H1 (cell line): Measurements from ENCODE around the gene ADRB1. TPM values are rescaled to one million over a fixed set of nuclear protein-coding genes. Genes with fewer than 3 reads are reported as not detected.

ENCODE experiments used
- CBX8 ChIP-seq: fragments of 300-800, 300-1000 bp; sonication (generic); IDR thresholded peaks from 2 replicates; pipeline ENCODE4 v1.7.1; 2016; ENCODE audit warnings: low read depth, low read length, borderline replicate concordance
- CHD2 ChIP-seq: IDR thresholded peaks from 2 replicates; pipeline ENCODE4 v1.6.1; 2012; ENCODE audit warnings: low read length, improper control_type of control experiment
- GABPA ChIP-seq: IDR thresholded peaks from 2 replicates; pipeline ENCODE4 v1.6.1; 2011; ENCODE audit warnings: mild to moderate bottlenecking, low read length, moderate library complexity, borderline replicate concordance; ENCODE audit not compliant: insufficient read depth
- JUN ChIP-seq: IDR thresholded peaks from 2 replicates; pipeline ENCODE4 v1.6.1; 2011; ENCODE audit warnings: low read depth, mild to moderate bottlenecking, improper control_type of control experiment, low read length
- KDM1A ChIP-seq: fragments of 200-600, 300-600 bp; sonication (generic); IDR thresholded peaks from 2 replicates; pipeline ENCODE4 v1.7.1; 2016; ENCODE audit warnings: mild to moderate bottlenecking, low read length, borderline replicate concordance
- POLR2AphosphoS5 ChIP-seq: IDR thresholded peaks from 2 replicates; pipeline ENCODE4 v1.6.1; 2011; ENCODE audit warnings: low read depth, low read length
- polyA plus RNA-seq, 7 experiments: library from polyadenylated mRNA; depleted of rRNA in 3 of 7; stranded (reverse) in 5 of 7; unstranded in 2 of 7; fragments of >200 nt in 5 of 7; fragments of 200-250 nt in 2 of 7; gene quantifications; 1 replicate in 5 of 7; 2 replicates in 1 of 7; 4 replicates in 1 of 7; pipeline versions ENCODE4 v1.2.1 to v1.2.3, GENCODE V29; 2011 to 2013; ENCODE audit warnings: missing spikeins in 2 of 7, mixed read lengths in 2 of 7
- total RNA-seq: library from RNA; stranded (reverse); fragmentation: NEBNext Ultra II Directional; extraction: Animal tissue kit (Norgen Biotek cat#: 25700); gene quantifications from 2 replicates; pipeline ENCODE4 v1.2.1, GENCODE V29; 2021
- TF ChIP-seq, protein P1 (sequence below): fragments of 300-600 bp; sonication (generic); IDR thresholded peaks from 2 replicates; pipeline ENCODE4 v1.7.1; 2012; ENCODE audit warnings: low read length, moderate library complexity, mild to moderate bottlenecking, inconsistent platforms; ENCODE audit not compliant: insufficient replicate concordance

Gene ADRB1
- total and polyA plus RNA-seq, 2 of the 8 experiments (the other 6 are each of a cell fraction or from before 2014, with no cell fraction given): 0.14 to 0.48 TPM

DNA sequence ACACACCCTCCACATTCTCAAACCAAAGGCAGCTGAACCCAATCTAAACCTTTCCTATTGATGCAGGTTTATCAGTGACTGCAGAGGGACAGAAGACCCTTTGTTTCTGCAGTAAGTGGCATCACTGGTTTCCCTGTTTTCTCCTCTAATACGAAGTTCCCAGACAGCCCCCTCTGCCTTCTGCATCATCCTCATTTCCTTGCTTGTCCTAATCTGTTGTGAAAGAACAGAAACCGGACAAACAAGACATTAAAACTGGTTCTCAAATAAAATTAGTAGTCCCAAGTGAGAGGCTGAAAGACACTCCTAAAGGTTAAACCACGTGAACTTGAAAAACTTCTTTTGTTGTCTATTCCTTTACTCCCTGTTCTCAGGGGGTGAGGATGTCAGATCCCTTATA lies 10.1 kb upstream of the ADRB1 start (continued):
- TF ChIP-seq, protein P1, sequence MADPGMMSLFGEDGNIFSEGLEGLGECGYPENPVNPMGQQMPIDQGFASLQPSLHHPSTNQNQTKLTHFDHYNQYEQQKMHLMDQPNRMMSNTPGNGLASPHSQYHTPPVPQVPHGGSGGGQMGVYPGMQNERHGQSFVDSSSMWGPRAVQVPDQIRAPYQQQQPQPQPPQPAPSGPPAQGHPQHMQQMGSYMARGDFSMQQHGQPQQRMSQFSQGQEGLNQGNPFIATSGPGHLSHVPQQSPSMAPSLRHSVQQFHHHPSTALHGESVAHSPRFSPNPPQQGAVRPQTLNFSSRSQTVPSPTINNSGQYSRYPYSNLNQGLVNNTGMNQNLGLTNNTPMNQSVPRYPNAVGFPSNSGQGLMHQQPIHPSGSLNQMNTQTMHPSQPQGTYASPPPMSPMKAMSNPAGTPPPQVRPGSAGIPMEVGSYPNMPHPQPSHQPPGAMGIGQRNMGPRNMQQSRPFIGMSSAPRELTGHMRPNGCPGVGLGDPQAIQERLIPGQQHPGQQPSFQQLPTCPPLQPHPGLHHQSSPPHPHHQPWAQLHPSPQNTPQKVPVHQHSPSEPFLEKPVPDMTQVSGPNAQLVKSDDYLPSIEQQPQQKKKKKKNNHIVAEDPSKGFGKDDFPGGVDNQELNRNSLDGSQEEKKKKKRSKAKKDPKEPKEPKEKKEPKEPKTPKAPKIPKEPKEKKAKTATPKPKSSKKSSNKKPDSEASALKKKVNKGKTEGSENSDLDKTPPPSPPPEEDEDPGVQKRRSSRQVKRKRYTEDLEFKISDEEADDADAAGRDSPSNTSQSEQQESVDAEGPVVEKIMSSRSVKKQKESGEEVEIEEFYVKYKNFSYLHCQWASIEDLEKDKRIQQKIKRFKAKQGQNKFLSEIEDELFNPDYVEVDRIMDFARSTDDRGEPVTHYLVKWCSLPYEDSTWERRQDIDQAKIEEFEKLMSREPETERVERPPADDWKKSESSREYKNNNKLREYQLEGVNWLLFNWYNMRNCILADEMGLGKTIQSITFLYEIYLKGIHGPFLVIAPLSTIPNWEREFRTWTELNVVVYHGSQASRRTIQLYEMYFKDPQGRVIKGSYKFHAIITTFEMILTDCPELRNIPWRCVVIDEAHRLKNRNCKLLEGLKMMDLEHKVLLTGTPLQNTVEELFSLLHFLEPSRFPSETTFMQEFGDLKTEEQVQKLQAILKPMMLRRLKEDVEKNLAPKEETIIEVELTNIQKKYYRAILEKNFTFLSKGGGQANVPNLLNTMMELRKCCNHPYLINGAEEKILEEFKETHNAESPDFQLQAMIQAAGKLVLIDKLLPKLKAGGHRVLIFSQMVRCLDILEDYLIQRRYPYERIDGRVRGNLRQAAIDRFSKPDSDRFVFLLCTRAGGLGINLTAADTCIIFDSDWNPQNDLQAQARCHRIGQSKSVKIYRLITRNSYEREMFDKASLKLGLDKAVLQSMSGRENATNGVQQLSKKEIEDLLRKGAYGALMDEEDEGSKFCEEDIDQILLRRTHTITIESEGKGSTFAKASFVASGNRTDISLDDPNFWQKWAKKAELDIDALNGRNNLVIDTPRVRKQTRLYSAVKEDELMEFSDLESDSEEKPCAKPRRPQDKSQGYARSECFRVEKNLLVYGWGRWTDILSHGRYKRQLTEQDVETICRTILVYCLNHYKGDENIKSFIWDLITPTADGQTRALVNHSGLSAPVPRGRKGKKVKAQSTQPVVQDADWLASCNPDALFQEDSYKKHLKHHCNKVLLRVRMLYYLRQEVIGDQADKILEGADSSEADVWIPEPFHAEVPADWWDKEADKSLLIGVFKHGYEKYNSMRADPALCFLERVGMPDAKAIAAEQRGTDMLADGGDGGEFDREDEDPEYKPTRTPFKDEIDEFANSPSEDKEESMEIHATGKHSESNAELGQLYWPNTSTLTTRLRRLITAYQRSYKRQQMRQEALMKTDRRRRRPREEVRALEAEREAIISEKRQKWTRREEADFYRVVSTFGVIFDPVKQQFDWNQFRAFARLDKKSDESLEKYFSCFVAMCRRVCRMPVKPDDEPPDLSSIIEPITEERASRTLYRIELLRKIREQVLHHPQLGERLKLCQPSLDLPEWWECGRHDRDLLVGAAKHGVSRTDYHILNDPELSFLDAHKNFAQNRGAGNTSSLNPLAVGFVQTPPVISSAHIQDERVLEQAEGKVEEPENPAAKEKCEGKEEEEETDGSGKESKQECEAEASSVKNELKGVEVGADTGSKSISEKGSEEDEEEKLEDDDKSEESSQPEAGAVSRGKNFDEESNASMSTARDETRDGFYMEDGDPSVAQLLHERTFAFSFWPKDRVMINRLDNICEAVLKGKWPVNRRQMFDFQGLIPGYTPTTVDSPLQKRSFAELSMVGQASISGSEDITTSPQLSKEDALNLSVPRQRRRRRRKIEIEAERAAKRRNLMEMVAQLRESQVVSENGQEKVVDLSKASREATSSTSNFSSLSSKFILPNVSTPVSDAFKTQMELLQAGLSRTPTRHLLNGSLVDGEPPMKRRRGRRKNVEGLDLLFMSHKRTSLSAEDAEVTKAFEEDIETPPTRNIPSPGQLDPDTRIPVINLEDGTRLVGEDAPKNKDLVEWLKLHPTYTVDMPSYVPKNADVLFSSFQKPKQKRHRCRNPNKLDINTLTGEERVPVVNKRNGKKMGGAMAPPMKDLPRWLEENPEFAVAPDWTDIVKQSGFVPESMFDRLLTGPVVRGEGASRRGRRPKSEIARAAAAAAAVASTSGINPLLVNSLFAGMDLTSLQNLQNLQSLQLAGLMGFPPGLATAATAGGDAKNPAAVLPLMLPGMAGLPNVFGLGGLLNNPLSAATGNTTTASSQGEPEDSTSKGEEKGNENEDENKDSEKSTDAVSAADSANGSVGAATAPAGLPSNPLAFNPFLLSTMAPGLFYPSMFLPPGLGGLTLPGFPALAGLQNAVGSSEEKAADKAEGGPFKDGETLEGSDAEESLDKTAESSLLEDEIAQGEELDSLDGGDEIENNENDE: no peak
- no peak for TF ChIP-seq GABPA
- no peak for TF ChIP-seq JUN
- no peak for TF ChIP-seq CBX8
- no peak for TF ChIP-seq POLR2AphosphoS5
- TF ChIP-seq CHD2: no peak
- no peak for TF ChIP-seq KDM1A
